GM18498 (cell line): Measurements from ENCODE around the gene GATA6.

Experiments used
- ATAC-seq: cut with Tn5 transposase; IDR thresholded peaks from one replicate; pipeline ENCODE4 v1.9.1; 2021; ENCODE audit warnings: mild to moderate bottlenecking, moderate library complexity; ENCODE audit not compliant: unreplicated experiment

Gene GATA6

DNA sequence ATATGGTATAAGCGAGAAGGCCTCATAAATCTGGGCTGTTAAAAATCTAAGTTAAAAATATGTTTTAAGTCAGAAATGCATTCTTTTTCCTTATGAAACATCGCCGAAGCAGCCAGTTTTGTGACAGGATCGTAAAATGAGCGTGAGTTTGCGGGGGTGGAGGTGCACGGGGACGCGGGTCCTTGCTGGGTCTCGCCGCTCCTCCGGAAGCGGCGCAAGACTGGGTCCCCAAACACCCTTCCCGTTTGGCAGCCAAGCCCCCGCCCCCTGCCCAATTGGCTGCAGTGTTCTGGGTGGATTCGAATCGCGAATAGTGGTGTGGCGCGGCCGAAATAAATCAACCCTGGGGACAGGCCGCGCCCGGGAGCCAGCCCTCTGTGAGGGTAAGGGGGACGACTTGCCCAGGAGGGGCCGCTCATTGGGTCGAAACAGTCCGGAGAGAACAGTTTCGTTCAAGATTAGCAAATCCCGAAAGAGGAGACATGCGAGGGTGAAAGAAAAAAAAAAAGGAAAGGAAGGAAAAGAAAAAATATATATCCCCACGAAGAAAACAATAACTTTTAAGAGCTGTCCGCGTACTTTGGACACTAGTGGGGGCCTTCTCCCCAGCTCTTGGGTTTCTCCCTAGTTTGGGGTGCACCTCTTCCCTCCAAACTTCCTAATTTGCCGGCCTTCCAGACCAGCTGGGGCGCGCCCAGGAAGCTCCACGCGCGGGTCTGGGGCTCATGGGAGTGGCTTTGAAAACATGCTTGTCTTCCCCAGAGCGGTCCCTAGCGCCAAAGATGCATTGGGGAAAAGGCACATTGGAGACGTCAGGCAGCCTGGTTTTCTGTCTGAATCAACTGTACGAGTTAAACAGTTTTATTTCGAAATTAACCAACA lies 3.1 kb upstream of the GATA6 start:
- no peak for ATAC-seq

DNA sequence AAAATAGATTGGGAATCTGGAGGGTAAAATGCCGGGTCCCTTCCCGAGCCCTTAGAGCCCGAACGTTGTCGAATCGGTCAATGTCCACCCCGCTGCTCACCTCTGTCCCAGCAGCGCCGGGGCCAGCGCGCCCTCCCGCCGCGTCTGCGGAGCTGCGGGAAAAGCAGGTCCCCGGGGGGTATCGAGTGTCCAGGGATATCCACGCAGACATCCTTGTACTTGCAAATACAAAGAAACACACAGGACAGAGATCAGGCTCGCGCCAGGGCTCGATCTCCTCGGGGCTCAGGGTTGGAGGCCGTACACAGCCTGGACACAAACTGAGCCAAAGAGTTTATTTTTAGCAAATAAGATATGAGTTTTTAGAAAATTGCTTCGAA lies 2.3 kb upstream of the GATA6 start:
- no peak for ATAC-seq

DNA sequence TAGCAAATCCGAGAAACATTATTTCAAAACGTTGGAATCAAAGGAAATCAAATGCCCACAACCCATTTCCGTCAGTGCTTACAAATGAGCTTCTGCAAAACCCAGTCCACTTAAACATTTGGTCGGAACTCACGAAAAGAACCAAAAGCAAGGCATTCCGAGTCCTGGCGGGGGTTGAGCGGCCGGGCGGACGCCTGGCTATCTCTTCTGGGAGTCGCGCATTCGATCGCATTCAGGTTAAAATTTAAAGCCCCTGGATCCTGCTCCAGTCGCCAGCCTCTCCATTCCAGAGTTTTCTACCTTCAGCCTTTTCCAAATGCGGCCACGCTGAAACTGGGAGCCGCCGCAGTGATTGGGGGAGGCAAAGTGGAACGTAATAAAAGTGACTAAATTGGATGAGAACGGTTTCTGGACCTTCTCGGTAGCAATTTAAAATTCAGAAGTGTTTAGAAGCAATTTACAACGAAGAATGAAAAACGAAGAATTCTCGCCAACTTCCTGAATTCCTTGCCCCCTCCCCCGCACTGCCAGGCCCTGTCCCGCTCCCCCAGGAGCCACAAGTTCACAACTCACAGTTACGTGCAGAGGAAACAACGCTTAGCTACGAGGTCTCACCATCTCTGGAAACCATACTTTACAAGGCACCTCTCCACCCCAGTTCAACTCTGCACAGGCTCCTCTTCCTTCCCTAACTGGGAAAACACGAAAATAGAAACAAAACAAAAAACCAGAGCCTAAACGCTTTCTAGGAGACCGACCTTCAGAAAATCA lies 1.7 kb upstream of the GATA6 start:
- no peak for ATAC-seq

DNA sequence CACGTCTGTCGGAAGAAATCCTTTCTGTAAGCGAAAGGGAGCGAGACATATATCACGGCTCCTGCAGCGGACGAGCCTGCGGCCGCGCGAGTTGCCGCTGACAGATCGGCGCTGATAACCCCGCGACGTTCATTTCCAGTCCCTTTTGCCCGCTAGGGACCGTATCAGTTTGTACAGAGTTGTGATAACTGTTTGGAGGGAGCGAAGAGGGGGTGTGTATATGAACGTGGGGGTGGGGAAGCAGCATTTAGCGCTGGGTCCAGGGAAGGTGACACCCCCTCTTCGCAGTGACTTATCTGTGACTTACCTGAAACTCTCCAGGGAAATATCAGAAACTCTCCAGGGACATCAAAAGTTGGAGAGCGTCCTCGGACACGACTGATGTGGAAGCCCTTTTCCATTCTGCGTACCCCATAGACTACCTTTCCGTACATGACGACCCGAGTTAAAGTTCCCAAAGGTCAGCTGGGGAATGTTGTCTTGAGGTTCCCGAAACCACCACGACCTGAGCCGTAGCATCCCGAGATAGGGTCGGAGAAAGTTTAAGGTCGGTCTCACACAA lies 948 bp upstream of the GATA6 start:
- no peak for ATAC-seq

DNA sequence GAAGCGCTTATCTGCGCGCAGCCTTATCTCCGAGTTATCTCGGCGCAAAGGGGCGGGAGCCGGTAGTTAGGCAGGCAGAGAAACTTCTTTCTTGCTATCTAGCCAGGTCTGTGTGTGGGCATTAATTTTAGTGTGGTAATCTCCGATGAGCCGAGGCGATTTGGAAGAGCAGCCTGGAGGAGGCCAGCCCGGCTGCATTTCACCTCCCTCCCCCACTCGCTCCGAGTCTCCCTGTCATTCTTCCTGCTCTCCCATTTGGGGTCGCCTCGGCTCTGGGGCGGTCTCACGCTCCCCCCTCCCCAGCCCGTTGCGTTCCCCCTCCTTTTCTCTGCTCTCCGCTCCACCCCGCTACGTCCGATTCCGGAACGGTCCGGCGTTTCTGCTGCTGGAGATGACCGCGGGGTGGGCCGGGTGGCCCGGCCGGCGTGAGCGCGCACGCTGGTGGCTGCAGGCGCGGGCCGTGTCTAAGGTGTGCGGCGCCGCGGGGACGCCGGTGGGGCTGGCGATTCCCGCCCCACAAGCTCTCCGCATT lies 566 bp downstream of the GATA6 start:
- no peak for ATAC-seq

DNA sequence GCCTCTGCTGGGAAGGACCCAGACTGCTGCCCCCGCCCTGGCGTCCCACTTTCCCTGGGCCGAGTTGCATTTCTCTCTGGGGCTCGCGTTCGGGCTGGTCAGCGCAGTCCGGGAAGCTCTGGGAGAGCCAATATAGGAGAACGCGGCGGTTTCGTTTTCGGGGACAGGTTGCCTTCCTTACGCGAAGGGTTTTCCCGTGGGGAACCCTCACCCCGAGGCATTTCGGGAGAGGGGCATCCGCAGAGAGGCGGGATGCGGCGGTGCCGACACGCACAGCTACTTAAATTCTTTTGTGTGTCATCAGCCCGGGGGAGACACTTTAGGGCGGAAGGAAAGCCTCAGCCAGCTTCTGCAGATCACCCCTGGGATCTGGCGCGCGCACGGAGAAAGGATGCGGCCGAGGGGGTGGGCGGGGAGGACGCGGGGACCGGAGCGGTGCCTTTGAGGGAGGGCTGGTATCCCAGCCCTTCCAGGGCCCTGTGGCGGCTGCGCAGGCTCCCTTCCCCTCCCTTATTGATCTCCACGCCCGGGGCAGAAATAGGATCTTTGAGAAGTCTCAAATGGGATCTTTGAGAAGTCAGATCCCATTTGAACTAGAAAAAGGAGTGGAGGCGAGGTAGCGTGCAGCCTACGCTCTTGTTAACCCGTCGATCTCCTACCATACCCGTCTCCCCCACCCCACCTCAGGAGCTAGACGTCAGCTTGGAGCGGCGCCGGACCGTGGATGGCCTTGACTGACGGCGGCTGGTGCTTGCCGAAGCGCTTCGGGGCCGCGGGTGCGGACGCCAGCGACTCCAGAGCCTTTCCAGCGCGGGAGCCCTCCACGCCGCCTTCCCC lies 1.2 kb downstream of the GATA6 start:
- ATAC-seq = no peak

DNA sequence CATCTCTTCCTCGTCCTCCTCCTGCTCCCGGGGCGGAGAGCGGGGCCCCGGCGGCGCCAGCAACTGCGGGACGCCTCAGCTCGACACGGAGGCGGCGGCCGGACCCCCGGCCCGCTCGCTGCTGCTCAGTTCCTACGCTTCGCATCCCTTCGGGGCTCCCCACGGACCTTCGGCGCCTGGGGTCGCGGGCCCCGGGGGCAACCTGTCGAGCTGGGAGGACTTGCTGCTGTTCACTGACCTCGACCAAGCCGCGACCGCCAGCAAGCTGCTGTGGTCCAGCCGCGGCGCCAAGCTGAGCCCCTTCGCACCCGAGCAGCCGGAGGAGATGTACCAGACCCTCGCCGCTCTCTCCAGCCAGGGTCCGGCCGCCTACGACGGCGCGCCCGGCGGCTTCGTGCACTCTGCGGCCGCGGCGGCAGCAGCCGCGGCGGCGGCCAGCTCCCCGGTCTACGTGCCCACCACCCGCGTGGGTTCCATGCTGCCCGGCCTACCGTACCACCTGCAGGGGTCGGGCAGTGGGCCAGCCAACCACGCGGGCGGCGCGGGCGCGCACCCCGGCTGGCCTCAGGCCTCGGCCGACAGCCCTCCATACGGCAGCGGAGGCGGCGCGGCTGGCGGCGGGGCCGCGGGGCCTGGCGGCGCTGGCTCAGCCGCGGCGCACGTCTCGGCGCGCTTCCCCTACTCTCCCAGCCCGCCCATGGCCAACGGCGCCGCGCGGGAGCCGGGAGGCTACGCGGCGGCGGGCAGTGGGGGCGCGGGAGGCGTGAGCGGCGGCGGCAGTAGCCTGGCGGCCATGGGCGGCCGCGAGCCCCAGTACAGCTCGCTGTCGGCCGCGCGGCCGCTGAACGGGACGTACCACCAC lies 2.1 kb downstream of the GATA6 start:
- ATAC-seq = no peak

DNA sequence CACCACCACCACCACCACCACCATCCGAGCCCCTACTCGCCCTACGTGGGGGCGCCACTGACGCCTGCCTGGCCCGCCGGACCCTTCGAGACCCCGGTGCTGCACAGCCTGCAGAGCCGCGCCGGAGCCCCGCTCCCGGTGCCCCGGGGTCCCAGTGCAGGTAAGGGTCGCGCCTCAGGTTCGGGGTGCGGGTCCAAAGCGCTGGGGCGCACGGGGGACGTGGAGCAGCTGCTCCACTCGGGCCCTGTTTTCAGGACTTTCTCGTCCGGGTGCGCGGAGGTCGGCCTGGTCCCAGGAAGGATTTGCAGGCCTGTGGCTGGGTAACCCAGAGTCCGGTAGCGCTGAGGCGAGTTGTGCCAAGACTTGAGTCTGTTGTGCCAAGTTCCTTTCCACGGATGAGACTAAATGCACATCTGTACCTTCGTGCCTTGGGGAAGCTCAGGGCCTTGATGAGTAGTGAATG lies 2.8 kb downstream of the GATA6 start:
- no peak for ATAC-seq

DNA sequence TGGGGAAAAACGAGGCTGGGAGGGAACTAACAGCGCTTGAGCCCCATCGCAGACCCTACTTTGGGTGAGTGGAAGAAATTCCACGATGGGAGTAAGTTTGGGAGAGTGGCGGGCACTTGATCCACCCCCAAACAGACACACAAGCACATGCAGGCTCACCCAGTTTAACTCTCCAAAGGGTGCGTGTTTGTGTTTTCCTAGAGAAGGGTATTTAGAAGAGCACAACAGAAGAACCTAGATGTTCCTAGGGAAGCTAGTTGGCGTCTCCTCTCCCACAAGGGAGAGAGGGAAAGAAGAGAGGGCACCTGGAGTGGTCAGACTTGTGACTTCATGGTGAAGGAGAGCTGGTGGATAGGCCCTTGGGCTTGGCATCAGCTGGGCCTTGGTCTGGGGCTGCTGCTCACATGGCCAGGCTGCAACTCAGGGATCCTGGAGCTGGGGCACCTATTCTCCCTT lies 3.2 kb downstream of the GATA6 start:
- ATAC-seq = no peak

DNA sequence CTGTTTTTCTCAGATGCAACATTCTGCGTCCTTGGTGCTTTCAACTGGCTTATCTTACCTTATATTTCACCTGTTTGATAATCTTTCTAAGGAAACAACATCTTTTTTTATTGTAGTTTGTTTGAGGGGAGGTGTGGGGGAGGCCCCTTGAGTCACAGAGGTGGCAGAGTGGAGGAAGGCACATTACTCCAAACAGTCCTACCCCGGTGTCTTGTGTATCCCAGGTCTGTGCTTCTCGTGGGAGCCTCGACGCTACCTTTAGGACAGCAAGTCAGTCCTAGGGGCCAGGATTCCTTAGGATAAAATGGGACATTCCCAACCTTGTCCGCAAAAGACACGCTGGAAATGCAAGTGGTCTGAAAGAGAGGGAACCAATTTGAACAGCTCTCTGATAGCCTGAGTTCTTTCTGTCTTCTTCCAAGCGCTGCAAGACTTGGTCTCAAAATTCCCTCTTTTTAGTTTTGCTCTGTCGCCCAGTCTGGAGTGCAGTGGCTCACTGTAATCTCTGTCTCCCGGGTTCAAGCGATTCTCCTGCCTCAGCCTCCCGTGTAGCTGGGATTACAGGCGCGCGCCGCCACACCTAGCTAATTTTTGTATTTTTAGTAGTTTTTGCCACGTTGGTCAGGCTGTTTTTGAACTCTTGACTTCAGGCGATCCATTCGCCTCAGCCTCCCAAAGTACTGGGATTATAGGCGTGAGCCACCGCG lies 4.0 kb downstream of the GATA6 start:
- no peak for ATAC-seq

DNA sequence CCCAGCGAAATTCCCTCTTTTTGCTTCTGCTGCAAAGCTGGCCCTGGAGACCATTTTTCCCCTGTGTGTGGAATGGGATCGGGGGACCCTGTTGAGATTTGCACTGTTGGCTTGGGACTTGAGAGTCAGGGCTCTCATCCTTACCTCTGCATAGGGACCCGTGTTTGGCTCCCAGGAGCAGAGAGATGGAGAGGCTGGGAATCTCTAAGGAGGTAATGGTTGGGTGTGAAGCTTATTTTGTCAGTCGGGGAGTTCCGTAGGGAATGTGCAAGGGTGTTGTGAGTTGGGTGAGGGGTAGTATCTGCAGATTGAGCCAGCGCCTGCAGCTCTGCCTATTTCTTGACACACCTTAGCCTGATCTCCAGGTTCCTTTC lies 4.5 kb downstream of the GATA6 start:
- no peak for ATAC-seq

DNA sequence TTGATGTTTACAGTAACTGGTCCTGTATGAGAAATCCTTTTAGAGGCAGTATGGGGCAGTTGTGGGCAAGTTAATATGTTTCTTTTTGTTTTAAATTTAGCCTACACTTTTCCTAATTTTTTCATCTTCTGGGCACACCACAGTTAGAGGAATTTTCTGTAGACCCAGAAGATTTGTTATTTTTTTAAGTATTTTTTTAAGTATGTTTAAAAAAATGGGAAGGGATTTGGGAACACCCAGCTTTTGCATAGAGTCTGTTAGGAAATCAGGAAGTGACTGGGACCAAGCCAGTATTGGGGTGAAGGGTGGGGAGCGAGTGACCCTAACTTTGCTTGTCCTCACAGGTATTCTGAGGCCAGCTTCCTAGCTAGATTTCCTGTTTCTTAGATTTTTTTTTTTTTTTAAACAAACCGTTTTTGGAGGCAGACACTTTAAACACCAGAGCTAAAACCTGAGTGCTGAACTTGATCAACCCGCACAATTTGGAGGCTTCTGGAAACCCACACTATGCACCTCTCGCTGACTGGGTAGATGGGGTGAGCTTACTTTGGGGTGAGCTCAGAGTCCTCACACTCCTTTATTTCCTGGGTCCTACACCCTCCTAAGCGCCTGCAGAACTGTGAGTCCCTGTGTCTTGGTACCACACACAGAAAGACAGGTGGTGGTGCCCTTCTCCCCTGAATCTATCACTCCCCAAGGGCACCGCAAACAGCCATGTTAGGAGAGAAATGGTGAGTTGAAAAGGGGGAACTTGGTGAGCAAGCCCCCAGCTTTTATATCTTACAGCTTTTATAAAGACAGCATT lies 5.2 kb downstream of the GATA6 start:
- ATAC-seq = no peak

DNA sequence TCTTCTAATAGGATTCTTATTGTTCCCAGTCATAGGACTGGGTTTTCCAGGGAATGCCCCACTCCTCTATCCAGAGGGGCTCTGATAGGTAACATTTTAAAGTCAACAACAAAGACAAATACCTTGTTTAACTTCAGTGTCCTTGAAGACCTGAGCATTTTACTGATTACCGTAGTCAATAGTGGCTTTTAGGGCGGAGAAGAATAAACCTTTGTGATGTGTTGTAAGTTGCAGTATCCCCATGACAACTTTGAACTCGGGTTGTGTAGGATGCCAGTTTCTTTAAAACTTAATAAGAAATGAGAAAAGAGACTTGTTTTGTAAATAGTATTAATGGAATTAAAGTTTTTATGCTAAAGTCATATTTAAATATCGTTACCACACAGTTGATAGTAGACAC lies 6.0 kb downstream of the GATA6 start:
- ATAC-seq = no peak

DNA sequence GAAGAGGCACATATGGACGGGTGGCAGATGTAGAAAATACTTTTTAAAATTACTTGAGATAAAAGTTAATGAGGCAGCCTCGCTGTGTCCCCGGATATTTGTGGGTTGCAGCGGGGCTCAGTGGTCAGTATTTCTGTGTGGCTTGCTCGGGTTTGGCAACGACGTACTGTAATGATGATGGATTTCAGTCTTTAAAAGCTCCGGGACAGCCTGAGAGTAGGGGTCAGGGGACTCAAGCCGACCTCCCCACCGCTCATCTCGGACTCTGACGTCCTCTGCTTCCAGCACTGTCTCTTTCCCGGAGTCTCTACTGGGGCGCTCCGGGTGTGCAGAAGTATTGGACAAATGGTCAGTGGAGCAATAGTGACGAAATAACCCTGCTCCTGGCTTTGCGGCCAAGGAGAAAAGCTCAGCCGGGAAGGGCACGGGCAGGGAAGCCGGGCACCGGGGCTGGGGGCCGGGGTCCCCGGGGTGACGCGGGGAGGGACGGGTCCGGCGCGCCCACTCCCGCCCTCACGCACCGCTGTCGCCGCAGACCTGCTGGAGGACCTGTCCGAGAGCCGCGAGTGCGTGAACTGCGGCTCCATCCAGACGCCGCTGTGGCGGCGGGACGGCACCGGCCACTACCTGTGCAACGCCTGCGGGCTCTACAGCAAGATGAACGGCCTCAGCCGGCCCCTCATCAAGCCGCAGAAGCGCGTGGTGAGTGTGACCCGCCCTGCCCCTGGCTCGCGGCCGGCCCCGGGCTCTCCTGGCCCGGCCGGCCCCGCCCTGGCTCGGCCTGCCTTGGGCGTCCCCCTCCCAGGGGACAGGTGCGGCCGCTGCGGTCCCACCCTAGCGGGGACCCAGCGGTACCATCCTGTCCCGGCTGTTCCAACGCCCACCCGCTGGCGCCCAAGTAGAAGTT lies 7.3 kb downstream of the GATA6 start:
- ATAC-seq = no peak

DNA sequence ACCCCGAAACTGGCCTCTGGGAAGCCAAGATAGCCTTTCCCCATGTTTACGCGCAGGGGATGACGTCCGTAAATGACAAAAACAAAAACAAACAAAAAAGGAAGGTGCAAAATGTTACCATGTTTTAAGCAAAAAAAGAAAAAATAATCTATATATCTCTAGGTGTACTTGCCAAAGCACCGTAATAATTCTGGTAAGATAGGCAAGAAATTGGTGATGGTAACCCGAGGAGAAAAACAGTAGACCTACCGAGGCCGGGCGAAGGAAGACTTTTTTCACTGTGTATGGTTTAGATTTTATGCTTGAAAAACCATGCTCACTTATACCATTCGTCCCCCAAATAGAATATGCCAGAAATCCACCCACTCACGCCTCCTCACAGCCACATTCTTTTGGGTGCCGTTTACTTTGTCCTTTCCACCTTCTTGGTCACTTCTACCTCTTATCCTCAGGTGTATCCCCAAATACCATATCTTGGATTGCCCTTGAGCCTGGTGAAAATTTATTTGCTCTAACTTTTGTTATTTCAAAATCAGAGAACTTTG lies 8.0 kb downstream of the GATA6 start:
- ATAC-seq = no peak

DNA sequence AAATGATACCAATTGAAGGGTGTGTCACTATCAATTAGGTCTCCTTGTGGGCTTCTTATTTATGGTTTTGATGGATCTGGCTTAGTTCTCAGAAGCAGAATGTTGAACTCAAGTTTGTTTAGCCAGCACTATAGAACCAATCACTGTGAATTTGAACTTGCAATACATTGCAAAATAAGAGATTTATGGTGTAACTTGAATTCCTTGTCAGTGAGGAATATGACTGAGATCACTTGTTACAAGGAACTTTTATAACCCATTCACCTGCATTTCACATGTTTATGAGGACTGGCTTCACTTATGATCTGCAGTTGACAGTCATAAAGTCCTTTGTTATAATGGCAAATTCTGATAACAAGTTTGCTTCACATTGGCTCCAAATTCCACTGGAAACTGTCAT lies 9.8 kb downstream of the GATA6 start:
- no peak for ATAC-seq

DNA sequence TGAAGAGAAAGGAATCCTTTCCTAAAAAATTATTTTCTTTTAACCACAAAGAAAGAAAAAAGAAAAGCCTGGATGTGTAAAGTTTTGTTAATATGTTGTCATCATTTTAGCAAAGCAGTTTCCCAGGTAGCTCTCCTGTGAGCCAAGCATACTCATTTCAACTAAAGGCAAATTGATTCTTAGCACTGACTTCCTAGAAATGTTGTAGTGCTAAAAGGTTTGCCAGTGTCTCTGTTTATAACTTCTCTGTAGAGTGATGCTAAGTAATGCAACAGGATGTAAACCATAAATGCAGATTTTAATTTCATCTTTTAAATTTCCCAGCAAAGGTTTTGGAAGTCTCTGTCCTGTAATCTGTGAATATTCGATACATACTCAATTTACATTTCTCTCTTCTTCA lies 10.2 kb downstream of the GATA6 start:
- no peak for ATAC-seq
